ENCODE results near the gene MUC20.

The MUC20 gene

GRCh38 chr3:195709676-195710085, 11.1 kb upstream of the MUC20 start:
- in situ Hi-C loops (cut with MboI; ENCODE audit: low sequenced_read_pairs) = loop anchor here (25.0 kb wide), 1 partner anchor 303 kb away; no protein-coding TSS in a partner anchor

GRCh38 chr3:195710126-195710905, 10.5 kb upstream of the MUC20 start:
- in situ Hi-C loops (cut with MboI; ENCODE audit: low sequenced_read_pairs) = loop anchor here (25.0 kb wide), 1 partner anchor 302 kb away; no protein-coding TSS in a partner anchor

DNA sequence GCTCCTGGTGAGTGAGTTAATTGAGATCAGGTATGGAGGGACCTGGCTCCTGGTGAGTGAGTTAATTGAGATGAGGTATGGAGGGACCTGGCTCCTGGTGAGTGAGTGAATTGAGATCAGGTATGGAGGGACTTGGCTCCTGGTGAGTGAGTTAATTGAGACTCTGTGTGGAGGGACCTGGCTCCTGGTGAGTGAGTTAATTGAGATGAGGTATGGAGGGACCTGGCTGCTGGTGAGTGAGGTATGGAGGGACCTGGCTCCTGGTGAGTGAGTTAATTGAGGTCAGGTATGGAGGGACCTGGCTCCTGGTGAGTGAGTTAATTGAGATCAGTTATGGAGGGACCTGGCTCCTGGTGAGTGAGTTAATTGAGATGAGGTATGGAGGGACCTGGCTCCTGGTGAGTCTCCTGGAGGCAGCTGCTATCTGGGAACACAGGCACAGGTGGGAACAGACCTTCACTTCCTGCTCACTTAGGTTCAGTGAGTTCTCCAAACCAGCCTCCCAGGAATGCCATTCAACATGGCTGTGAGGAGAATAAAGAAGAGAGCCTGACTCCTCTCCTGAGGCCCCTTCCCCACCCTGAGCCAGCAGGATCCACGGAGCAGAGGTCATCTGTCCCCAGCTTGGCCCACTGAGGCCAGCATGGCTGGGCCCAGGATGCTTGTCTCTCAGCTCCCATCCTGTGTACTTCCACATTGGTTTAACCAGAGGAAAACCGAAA, 9.5 kb upstream of the MUC20 start:
- in situ Hi-C loops (cut with MboI; ENCODE audit: low sequenced_read_pairs) = loop anchor here (25.0 kb wide), 1 partner anchor 301 kb away; no protein-coding TSS in a partner anchor

DNA sequence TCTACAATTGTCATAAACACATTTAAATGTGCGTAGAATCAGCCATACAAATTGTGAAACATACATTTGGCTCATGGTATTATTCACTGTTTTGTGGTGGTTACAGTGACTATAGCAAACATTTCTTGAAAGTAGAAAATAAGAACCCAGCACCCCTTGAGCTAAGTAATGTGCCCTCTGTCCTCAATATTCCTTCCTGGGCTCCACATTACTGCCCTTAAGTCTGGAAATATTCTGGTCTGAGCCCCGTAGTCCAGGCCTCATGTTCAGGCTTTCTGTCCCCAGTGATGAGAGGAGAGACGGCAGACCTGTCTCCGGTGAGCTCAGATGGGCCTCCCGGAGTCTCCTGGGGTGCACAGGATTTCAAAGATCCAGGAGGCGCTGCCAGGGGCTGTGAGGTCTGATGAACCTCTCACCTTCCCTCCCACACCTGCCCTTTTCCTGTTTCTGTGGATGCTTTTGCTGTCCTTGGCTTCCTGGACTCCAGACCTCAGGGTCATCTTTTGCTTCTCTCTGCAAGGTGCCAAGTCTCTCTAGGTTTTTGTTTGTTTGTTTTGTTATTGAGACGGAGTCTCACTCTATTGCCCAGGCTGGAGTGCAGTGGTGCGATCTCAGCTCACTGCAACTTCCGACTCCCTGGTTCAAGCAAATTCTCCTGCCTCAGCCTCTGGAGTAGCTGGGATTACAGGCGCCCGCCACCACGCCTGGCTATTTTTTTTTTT, 8.8 kb upstream of the MUC20 start:
- in situ Hi-C loops (cut with MboI; ENCODE audit: low sequenced_read_pairs) = loop anchor here (25.0 kb wide), 1 partner anchor 300 kb away; no protein-coding TSS in a partner anchor

DNA sequence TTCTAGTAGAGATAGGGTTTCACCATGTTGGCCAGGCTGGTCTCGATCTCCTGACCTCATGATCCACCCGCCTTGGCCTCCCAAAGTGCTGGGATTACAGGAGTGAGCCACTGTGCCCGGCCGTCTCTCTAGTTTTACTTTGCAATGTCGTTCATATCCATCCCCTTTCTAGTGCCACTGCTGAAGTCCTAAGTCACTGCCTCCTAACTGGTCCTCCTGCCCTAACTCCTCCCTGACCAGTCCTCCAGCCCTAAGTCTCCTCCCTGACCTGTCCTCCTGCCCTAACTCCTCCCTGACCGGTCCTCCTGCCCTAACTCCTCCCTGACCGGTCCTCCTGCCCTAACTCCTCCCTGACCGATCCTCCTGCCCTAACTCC, 8.3 kb upstream of the MUC20 start:
- in situ Hi-C loops (cut with MboI; ENCODE audit: low sequenced_read_pairs) = loop anchor here (25.0 kb wide), 1 partner anchor 300 kb away; no protein-coding TSS in a partner anchor

- in situ Hi-C loops (cut with MboI; ENCODE audit: low sequenced_read_pairs) = loop anchor here (25.0 kb wide), 1 partner anchor 299 kb away; no protein-coding TSS in a partner anchor
These were observed 7.6 kb upstream of the MUC20 start for GRCh38 chr3:195713150-195713549.

DNA sequence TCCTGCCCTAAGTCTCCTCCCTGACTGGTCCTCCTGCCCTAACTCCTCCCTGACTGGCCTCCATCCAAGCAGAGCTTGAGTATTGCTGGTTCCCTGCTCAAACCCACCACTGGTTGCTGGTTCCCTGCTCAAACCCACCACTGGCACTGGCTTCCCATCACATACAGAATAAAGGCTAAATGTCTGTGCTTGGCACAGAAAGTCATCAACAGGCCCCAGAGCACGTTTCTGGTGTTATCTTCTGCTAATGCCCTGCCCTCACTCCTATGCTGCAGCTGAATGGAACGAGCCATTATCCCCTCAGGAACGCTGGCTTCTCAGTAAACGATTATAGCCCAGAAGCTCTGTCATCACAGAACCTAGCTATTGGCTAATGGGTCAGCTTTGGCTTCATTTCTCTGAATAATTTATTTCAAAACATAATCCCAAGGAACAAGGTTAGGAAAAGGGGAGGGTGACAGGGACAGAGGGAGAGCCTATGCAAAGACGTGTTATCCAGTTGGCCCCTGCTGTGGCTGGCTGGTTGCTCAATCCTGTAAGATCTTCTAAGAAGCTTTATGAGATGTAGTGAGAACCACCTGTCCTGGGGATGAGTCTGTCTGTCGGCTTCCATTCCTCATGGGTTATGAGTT, 6.3 kb upstream of the MUC20 start:
- in situ Hi-C loops (cut with MboI; ENCODE audit: low sequenced_read_pairs) = loop anchor here (25.0 kb wide), 1 partner anchor 298 kb away; no protein-coding TSS in a partner anchor

GRCh38 chr3:195715134-195715533, 5.6 kb upstream of the MUC20 start:
- in situ Hi-C loops (cut with MboI; ENCODE audit: low sequenced_read_pairs) = loop anchor here (25.0 kb wide), 1 partner anchor 297 kb away; no protein-coding TSS in a partner anchor

DNA sequence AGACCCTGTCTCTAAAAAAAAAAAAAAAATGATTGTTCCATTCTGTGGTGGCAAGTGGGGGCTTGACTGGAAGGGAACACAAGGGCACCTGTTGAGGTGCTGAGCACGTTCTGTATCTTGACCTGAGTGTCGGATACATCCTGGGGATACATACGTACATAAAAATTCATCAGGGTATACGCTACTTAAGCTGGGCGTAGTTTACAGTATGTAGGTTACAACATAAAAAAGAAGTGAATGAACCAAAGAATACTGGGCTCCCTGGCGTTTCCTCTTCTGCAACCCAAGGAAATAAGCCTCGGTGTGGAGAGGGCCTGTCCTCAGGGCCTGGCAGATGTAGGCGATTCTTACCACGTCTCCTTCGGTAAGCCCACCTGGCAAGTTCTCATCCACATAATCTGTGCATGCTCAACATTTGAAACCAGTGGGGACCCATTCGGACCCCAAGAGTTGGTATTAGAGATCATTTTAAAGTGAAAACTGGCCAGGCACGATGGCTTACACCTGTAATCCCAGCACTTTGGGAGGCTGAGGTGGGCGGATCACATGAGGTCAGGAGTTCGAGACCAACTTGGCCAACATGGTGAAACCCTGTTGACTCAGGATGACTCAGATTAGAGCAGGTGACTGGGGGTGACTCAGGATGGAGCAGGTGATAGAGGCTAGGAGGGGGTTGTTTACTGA, 5.1 kb upstream of the MUC20 start:
- in situ Hi-C loops (cut with MboI; ENCODE audit: low sequenced_read_pairs) = loop anchor here (25.0 kb wide), 1 partner anchor 297 kb away; no protein-coding TSS in a partner anchor

DNA sequence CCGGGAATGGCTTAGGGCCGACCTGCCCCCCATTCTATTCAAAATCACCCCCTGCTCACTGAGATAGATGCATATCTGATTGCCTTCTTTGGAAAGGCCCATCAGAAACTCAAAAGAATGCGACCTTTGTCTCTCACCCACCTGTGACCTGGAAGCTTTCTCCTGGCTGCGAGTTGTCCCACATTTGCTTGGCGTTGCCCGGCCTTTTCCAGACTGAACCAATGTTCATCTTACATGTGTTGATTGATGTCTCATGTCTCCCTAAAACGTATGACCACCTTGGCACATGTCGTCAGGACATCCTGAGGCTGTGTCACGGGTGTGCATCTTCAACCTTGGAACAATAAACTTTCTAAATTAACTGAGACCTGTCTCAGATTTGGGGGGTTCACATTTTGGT, 3.4 kb upstream of the MUC20 start:
- in situ Hi-C loops (cut with MboI; ENCODE audit: low sequenced_read_pairs) = loop anchor here (25.0 kb wide), 1 partner anchor 295 kb away; no protein-coding TSS in a partner anchor

DNA sequence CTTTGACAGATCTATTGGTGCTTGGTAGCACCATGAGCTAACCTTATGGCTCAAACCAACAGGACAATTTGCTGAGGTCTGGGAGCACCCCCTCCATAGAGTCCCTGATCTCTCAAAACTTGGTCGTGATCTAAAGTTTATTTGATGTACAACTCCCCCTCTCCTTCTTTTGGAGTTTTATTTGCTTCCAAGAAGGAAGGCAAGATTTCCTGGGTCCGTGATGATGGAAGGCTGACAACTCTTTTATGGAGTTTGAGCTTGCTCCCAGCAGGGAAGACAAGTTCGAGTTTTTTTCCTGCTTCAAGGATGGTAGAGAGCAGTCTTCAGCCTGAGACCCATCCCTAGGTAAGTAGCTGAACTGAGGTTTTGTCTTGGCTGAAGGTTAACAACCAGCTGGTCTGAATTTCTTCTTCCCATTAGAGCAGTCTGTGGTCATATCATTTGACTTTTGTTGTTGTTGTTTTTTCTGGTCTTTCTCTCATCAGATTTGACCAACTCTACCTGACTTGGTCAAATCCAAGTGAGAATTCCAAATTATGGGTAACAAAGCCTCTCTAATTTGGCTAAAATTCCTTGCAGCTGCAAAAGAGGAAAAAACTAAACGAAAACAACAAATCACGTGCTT, 2.8 kb upstream of the MUC20 start:
- in situ Hi-C loops (cut with MboI; ENCODE audit: low sequenced_read_pairs) = loop anchor here (25.0 kb wide), 1 partner anchor 294 kb away; no protein-coding TSS in a partner anchor

DNA sequence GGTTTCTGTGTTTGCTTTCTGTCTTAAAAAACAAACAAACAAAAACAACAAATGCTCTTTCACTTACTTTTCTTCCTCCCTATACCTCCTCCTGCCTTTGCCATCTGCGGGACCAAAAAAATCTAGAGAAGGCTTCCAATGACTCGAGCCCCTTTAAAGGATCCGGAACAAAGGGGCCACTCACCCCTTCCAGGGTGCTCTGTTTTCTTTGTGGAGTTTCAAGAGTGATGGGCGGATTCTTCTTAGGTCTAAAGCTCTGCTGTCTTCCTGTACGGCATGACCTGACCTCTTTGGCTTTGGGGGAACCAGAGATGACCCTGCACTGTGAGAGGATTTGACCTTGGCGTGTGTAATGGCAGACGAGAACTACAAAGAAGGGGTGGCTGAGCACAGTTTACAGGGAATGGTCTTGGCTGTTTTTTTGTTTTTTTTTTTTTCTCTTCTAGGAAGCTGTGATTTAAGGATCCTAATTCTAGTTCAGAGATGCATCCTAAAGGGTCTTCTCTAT, 2.2 kb upstream of the MUC20 start:
- in situ Hi-C loops (cut with MboI; ENCODE audit: low sequenced_read_pairs) = loop anchor here (25.0 kb wide), 1 partner anchor 294 kb away; no protein-coding TSS in a partner anchor

- in situ Hi-C loops (cut with MboI; ENCODE audit: low sequenced_read_pairs) = loop anchor here (25.0 kb wide), 1 partner anchor 293 kb away; no protein-coding TSS in a partner anchor
These were observed 1.1 kb upstream of the MUC20 start for GRCh38 chr3:195719514-195720254.

GRCh38 chr3:195722139-195722995, 1.6 kb downstream of the MUC20 start:
- in situ Hi-C loops (cut with MboI; ENCODE audit: low sequenced_read_pairs) = loop anchor here (25.0 kb wide), 1 partner anchor 290 kb away; no protein-coding TSS in a partner anchor

DNA sequence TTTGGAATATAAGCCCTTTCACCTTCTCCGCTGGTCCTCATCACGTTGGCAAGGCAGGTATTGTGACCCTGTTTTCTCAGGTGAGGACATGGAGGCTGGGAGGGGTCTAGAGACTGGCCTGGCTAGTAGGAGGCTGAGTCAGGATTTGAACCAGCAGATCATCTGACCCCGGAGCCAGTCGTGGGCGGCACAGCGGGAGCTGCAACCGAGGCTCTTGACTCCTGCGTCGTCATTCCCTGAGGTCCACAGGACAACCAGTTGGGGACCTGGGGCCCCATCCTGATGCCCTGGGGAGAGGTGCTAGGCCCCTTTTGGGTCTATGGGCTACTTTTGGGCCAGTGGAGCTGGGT, 2.2 kb downstream of the MUC20 start:
- in situ Hi-C loops (cut with MboI; ENCODE audit: low sequenced_read_pairs) = loop anchor here (25.0 kb wide), 1 partner anchor 289 kb away; no protein-coding TSS in a partner anchor

DNA sequence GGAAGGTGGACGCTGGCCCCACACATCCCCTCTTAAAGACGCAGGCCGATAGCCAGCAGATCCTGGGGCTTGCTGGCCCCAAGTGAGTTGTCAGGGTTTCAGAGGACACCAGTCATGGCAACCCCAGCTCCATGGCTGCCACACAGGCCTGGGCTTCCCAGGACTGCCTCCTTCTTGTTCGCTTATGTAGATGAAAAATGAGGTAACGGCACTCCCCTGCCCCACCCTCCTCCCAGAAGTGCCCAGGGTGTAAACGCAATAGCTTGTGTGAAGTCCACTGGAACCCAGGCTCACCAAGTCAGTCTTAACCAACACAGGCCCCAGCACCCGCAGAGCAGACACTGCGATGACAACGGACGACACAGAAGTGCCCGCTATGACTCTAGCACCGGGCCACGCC, 3.6 kb downstream of the MUC20 start:
- in situ Hi-C loops (cut with MboI; ENCODE audit: low sequenced_read_pairs) = loop anchor here (25.0 kb wide), 1 partner anchor 288 kb away; no protein-coding TSS in a partner anchor

Measured in HL-60/S4 (cell line).